ENCODE results near the gene ACVR1.
"Not testable (repeated sequence)": the region's sequence is repeated elsewhere in the genome, so short reads cannot be mapped to it uniquely, and the experiment has no call there.

Gene ACVR1

GRCh38 chr2:157748371-157749142 is 127.6 kb downstream of the ACVR1 start:
- no peak for DNase-seq

GRCh38 chr2:157747695-157748370 is 128.3 kb downstream of the ACVR1 start:
- DNase-seq: no peak

DNA sequence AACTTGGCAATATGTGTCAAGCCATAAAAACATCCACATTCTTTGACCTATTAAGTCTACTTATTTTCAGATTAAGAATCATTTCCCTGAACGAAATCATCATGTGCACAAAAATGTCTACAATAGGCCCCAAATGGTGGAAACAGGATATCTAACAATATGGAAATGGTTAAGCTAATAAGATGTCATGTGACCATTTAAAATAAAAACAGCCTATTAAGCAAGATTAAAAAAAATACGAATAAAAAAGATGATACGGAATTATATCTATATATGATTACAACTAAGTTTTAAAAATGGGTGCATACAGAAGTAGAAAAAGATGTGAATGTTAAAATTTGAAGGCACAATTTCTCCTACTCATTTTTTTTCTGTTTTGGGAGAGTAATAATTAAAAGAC is 128.8 kb downstream of the ACVR1 start:
- no peak for DNase-seq

- DNase-seq: no peak
Observed at GRCh38 chr2:157746234-157746950, 129.7 kb downstream of the ACVR1 start.

GRCh38 chr2:157744571-157745076 is 131.5 kb downstream of the ACVR1 start:
- DNase-seq: no peak

DNA sequence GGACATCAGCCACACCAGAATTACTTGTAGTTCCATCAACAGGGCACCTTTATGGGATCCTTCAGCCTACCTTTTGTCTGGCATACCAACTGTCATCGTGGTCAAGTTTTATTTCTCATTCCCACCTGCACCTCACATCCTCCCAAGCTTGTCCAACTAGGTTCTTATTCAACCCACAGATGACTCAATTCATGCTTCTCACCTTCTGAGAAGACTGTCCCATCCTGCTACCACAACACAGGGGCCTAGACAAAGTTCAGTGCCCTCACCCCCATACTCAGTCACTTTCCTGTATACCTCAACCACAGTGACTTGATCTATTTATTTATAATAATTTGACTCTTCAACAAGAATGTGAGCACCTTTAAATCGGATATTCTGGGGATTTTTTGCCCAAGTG is 133.1 kb downstream of the ACVR1 start:
- DNase-seq: peak in 1 of 5 donors; percentile 45

- DNase-seq: no peak
Observed at GRCh38 chr2:157741819-157742484, 134.2 kb downstream of the ACVR1 start.

GRCh38 chr2:157737656-157738055 is 138.5 kb downstream of the ACVR1 start:
- DNase-seq: no peak

DNA sequence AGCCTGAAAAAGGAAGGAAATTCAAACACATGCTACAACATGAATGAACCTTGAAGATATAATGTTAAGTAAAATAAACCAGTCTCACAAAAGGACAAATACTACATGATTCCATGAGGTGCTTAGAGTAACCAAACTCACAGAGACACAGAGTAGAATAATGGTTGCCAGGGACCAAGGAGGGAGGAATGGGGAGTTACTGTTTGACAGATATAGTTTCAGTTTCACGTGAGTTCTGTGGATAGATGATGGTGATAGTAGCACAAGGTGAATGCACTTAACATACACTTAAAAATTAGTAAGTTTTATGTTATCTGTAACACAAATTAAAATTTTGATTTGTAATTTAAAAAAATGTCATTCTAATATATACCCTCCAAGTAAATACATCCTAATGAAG is 140.6 kb downstream of the ACVR1 start:
- DNase-seq: peak in 1 of 5 donors; percentile 8

- DNase-seq: no peak
Observed at GRCh38 chr2:157733263-157733662, 142.9 kb downstream of the ACVR1 start.

GRCh38 chr2:157732596-157732995 is 143.5 kb downstream of the ACVR1 start:
- no peak for DNase-seq

GRCh38 chr2:157727693-157728092 is 148.4 kb downstream of the ACVR1 start:
- no peak for DNase-seq

DNA sequence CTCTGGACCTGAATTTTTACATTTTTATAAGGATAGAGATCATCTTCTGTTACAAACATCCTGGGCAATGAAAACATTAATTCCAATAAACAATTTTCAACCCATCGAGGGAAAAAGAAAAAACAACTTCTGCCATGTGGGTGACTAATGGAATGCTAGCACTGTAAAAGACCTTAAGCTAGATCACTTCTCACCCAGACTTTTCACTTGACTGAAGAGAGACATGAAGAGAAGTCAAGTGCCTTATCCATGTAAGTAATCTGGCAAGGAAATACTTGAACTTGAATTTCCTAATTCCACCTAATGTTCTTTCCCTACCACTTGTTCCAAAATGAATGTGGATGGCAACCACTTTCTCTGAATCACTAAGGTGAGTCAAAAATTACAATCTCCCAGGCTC is 149.2 kb downstream of the ACVR1 start:
- no peak for DNase-seq

DNA sequence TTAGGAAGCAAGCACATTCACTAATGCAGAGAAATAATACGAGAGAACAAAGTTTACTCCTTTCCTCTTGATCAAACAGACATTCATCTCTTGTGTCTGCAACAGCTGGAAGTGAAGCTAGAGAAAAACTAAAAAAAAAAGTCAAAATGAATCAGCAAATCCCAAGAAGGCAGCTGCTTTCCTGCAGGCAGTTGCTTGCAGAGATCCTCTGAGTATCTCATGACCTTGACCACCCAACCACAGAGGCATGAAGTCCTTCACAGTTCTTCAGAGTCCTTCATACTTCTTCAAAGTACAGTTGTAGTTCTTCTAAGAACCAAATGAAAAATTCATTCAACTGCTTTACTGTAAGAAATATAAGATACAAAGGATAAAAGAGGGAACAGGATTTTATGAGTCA is 150.3 kb downstream of the ACVR1 start:
- no peak for DNase-seq

GRCh38 chr2:157722580-157723234 is 153.4 kb downstream of the ACVR1 start:
- DNase-seq: no peak

- DNase-seq: no peak
Observed at GRCh38 chr2:157720504-157720903, 155.6 kb downstream of the ACVR1 start.

DNA sequence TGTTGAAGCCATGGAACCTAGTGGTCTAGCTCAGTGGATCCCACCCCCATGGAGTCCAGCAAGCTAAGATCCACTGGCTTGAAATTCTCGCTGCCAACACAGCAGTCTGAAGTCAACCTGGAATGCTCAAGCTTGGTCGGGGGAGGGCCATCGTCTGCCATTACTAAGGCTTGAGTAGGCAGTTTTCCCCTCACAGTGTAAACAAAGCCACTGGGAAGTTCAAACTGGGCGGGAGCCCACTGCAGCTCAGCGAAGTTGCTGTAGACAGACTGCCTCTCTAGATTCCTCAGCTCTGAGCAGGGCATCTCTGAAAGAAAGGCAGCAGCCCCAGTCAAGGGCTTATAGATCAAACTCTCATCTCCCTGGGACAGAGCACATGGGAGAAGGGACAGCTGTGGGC is 171.5 kb downstream of the ACVR1 start:
- DNase-seq: not testable (repeated sequence)

DNA sequence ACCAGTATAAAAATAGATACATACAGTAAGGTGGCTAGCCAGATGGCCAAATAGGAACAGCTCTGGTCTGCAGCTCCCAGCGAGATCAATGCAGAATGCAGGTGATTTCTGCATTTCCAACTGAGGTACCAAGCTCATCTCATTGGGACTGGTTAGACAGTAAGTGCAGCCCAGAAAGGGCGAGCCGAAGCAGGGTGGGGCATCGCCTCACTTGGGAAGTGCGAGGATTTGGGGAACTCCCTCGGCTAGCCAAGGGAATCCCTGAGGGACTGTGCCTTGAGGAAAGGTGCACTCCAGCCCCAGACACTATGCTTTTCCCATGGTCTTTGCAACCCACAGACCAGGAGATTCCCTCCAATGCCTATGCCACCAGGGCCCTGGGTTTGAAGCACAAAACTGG is 172.0 kb downstream of the ACVR1 start:
- not testable (repeated sequence) for DNase-seq

GRCh38 chr2:157699806-157700205 is 176.3 kb downstream of the ACVR1 start:
- DNase-seq: no peak

- DNase-seq: no peak
Observed at GRCh38 chr2:157699009-157699408, 177.1 kb downstream of the ACVR1 start.

DNA sequence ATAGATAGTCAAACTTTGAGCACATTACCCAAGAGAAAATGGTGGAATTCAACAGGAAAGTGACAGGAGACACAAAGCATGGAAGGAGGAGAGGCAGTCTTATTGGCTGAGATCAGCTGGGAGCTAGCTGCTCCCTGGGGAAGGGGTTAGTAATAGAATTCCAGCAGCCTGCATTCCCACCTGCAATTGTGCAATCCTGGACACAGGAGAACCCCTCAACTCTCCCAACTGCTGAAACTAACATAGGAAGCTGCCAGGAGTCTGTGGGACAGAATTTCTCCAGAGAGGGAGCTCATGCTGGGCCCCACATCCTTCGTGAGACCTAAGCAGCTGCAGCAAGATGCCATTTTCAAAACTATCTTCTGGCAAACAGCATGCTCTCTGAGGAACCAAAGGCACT is 177.7 kb downstream of the ACVR1 start:
- no peak for DNase-seq

GRCh38 chr2:157696036-157696435 is 180.1 kb downstream of the ACVR1 start:
- no peak for DNase-seq
